ENCODE measurements around the gene AIMP1.
A peak's percentile ranks its signal among the peaks of the same experiment; 100 is the strongest.

GRCh38 chr4:106329041-106329618 is 12.8 kb downstream of the AIMP1 start:
- TF ChIP-seq CTCF (IDR thresholded peaks at IDR 0.05; ENCODE audit: insufficient read depth, low read depth, low read length) (peak; percentile 78), EZH2 (IDR thresholded peaks at IDR 0.05; ENCODE audit: insufficient read depth, low read length) (no peak)

All from astrocyte (in vitro differentiated cells and primary cell).